ENCODE results near the gene KCND3.

KCND3 gene

GRCh38 chr1:111751906-111752575, 237.4 kb downstream of the KCND3 start:
- TF ChIP-seq CTCF (conservative IDR thresholded peaks at IDR 0.05) (no peak), ZFX (IDR thresholded peaks at IDR 0.05) (no peak)
- no peak overlapping the region for H3K27ac ChIP-seq

- TF ChIP-seq CTCF (conservative IDR thresholded peaks at IDR 0.05), result no peak
- no peak for TF ChIP-seq ZFX (IDR thresholded peaks at IDR 0.05)
- H3K27ac ChIP-seq, result no peak overlapping the region
These were observed 238.6 kb downstream of the KCND3 start for GRCh38 chr1:111750856-111751255.

- TF ChIP-seq ZFX (IDR thresholded peaks at IDR 0.05) (no peak), CTCF (conservative IDR thresholded peaks at IDR 0.05) (no peak)
- no peak overlapping the region for H3K27ac ChIP-seq
These were observed 239.8 kb downstream of the KCND3 start for GRCh38 chr1:111749628-111750027.

GRCh38 chr1:111747947-111748346, 241.5 kb downstream of the KCND3 start:
- TF ChIP-seq ZFX (IDR thresholded peaks at IDR 0.05) (no peak), CTCF (conservative IDR thresholded peaks at IDR 0.05) (no peak)

GRCh38 chr1:111747282-111747734, 242.2 kb downstream of the KCND3 start:
- H3K27ac ChIP-seq, result no peak overlapping the region
- peak; percentile 83 for TF ChIP-seq CTCF (conservative IDR thresholded peaks at IDR 0.05)
- TF ChIP-seq ZFX (IDR thresholded peaks at IDR 0.05), result no peak

More at GRCh38 chr1:111747947-111748346, 241.5 kb downstream of the KCND3 start:
- no peak overlapping the region for H3K27ac ChIP-seq

GRCh38 chr1:111746614-111746999, 242.9 kb downstream of the KCND3 start:
- no peak overlapping the region for H3K27ac ChIP-seq
- TF ChIP-seq CTCF (conservative IDR thresholded peaks at IDR 0.05) (no peak), ZFX (IDR thresholded peaks at IDR 0.05) (no peak)

- TF ChIP-seq ZFX (IDR thresholded peaks at IDR 0.05), result no peak
- TF ChIP-seq CTCF (conservative IDR thresholded peaks at IDR 0.05), result no peak
- no peak overlapping the region for H3K27ac ChIP-seq
These were observed 243.5 kb downstream of the KCND3 start for GRCh38 chr1:111745675-111746613.
